Measurements from ENCODE around the gene TRDMT1. TPM values are rescaled to one million over a fixed set of nuclear protein-coding genes. Genes with fewer than 3 reads are reported as not detected.

Gene TRDMT1
- total and polyA plus RNA-seq, 2 experiments from 2014 or later = 3.5 to 4.2 TPM

- Histone ChIP-seq H3K27me3 (no peaks in the 10 kb centered on the region), H3K4me1 (ENCODE audit: insufficient read depth) (peaks cover 24% of the 10 kb centered on the region), H3K36me3 (replicated peaks; ENCODE audit: insufficient read depth, low read depth) (no peaks in the 10 kb centered on the region), H2AFZ (no peak overlapping the region), H3K9me3 (ENCODE audit: low read depth) (no peaks in the 10 kb centered on the region), H4K20me1 (ENCODE audit: insufficient read depth, poor library complexity, severe bottlenecking) (no peaks in the 10 kb centered on the region), H3K4me3 (no peak overlapping the region), H3K9me2 (replicated peaks; ENCODE audit: insufficient read depth) (no peaks in the 10 kb centered on the region), H3K4me2 (no peak overlapping the region), H3K79me2 (no peaks in the 10 kb centered on the region), H3K27ac (peak overlapping the region; percentile 56)
- TF ChIP-seq CTCF (IDR thresholded peaks at IDR 0.05; ENCODE audit: poor library complexity) (no peak), EZH2 (IDR thresholded peaks at IDR 0.05; ENCODE audit: borderline replicate concordance) (no peak), EZH2phosphoT487 (IDR thresholded peaks at IDR 0.05; ENCODE audit: low read depth, severe bottlenecking, unreplicated experiment) (no peak)
- 84% methylated on average over 2 of the region's 2 CpGs for WGBS (ENCODE audit: low lambda C conversion rate, missing lambda C conversion rate)
- DNase-seq (ENCODE audit: low spot score) = no peak
These were observed 79.4 kb downstream of the TRDMT1 start for GRCh38 chr10:17122052-17122451.

GRCh38 chr10:17120694-17121093 lies 80.8 kb downstream of the TRDMT1 start:
- Histone ChIP-seq H4K20me1 (ENCODE audit: insufficient read depth, poor library complexity, severe bottlenecking) (no peaks in the 10 kb centered on the region), H3K27ac (peak overlapping the region; percentile 8), H3K9me3 (ENCODE audit: low read depth) (no peaks in the 10 kb centered on the region), H3K4me2 (no peak overlapping the region), H3K9me2 (replicated peaks; ENCODE audit: insufficient read depth) (no peaks in the 10 kb centered on the region), H3K4me3 (no peak overlapping the region), H3K27me3 (no peaks in the 10 kb centered on the region), H3K79me2 (no peaks in the 10 kb centered on the region), H3K36me3 (replicated peaks; ENCODE audit: insufficient read depth, low read depth) (no peaks in the 10 kb centered on the region), H2AFZ (no peak overlapping the region), H3K4me1 (ENCODE audit: insufficient read depth) (peaks cover 24% of the 10 kb centered on the region)
- DNase-seq (ENCODE audit: low spot score) = no peak
- TF ChIP-seq EZH2phosphoT487 (IDR thresholded peaks at IDR 0.05; ENCODE audit: low read depth, severe bottlenecking, unreplicated experiment) (no peak), EZH2 (IDR thresholded peaks at IDR 0.05; ENCODE audit: borderline replicate concordance) (no peak), CTCF (IDR thresholded peaks at IDR 0.05; ENCODE audit: poor library complexity) (no peak)
- WGBS (ENCODE audit: low lambda C conversion rate, missing lambda C conversion rate) = 34% methylated on average over 3 of the region's 3 CpGs

- DNase-seq (ENCODE audit: low spot score) = no peak
- H4K20me1 ChIP-seq (ENCODE audit: insufficient read depth, poor library complexity, severe bottlenecking) = no peaks in the 10 kb centered on the region
- no peaks in the 10 kb centered on the region for H3K9me3 ChIP-seq (ENCODE audit: low read depth)
- H3K27ac ChIP-seq = peak overlapping the region; percentile 41
- peaks cover 24% of the 10 kb centered on the region for H3K4me1 ChIP-seq (ENCODE audit: insufficient read depth)
- H3K4me2 ChIP-seq = no peak overlapping the region
- H3K79me2 ChIP-seq = no peaks in the 10 kb centered on the region
- H3K9me2 ChIP-seq (replicated peaks; ENCODE audit: insufficient read depth) = no peaks in the 10 kb centered on the region
- no peaks in the 10 kb centered on the region for H3K27me3 ChIP-seq
- no peak overlapping the region for H3K4me3 ChIP-seq
- TF ChIP-seq EZH2phosphoT487 (IDR thresholded peaks at IDR 0.05; ENCODE audit: low read depth, severe bottlenecking, unreplicated experiment) (no peak), EZH2 (IDR thresholded peaks at IDR 0.05; ENCODE audit: borderline replicate concordance) (no peak), CTCF (IDR thresholded peaks at IDR 0.05; ENCODE audit: poor library complexity) (no peak)
- 52% methylated on average over 3 of the region's 3 CpGs for WGBS (ENCODE audit: low lambda C conversion rate, missing lambda C conversion rate)
- no peaks in the 10 kb centered on the region for H3K36me3 ChIP-seq (replicated peaks; ENCODE audit: insufficient read depth, low read depth)
- H2AFZ ChIP-seq = no peak overlapping the region
These were observed 81.6 kb downstream of the TRDMT1 start for GRCh38 chr10:17119845-17120244.

GRCh38 chr10:17116193-17116592 lies 85.3 kb downstream of the TRDMT1 start:
- no peak overlapping the region for H3K4me2 ChIP-seq
- no peaks in the 10 kb centered on the region for H3K27me3 ChIP-seq
- DNase-seq (ENCODE audit: low spot score) = no peak
- H2AFZ ChIP-seq = no peak overlapping the region
- peaks cover 5% of the 10 kb centered on the region for H3K4me1 ChIP-seq (ENCODE audit: insufficient read depth)
- H4K20me1 ChIP-seq (ENCODE audit: insufficient read depth, poor library complexity, severe bottlenecking) = no peaks in the 10 kb centered on the region
- WGBS (ENCODE audit: low lambda C conversion rate, missing lambda C conversion rate) = 77% methylated on average over 5 of the region's 5 CpGs
- H3K79me2 ChIP-seq = no peaks in the 10 kb centered on the region
- H3K4me3 ChIP-seq = no peak overlapping the region
- no peak for TF ChIP-seq EZH2 (IDR thresholded peaks at IDR 0.05; ENCODE audit: borderline replicate concordance)
- TF ChIP-seq EZH2phosphoT487 (IDR thresholded peaks at IDR 0.05; ENCODE audit: low read depth, severe bottlenecking, unreplicated experiment) = no peak
- TF ChIP-seq CTCF (IDR thresholded peaks at IDR 0.05; ENCODE audit: poor library complexity) = no peak
- no peaks in the 10 kb centered on the region for H3K9me3 ChIP-seq (ENCODE audit: low read depth)
- H3K27ac ChIP-seq = peak overlapping the region; percentile 74
- no peaks in the 10 kb centered on the region for H3K36me3 ChIP-seq (replicated peaks; ENCODE audit: insufficient read depth, low read depth)
- no peaks in the 10 kb centered on the region for H3K9me2 ChIP-seq (replicated peaks; ENCODE audit: insufficient read depth)
